Measurements from ENCODE around the gene STOML1. TPM values are rescaled to one million over a fixed set of nuclear protein-coding genes. Genes with fewer than 3 reads are reported as not detected.

Gene STOML1
- total and polyA plus RNA-seq, 8 donors: 5.2 to 13.2 (median 9.2) TPM

GRCh38 chr15:74028646-74029045, 36.6 kb upstream of the STOML1 start:
- 62% methylated on average over 3 of the region's 3 CpGs for WGBS, 2 donors
- Histone ChIP-seq H3K27ac (no peak overlapping the region), H3K9me3 (no peaks in the 10 kb centered on the region), H3K36me3 (peaks cover 0 to 21% (median 0%) of the 10 kb centered on the region in 3 donors), H3K4me3 (no peak overlapping the region), H3K4me1 (no peaks in the 10 kb centered on the region), H3K27me3 (no peaks in the 10 kb centered on the region)
- no peak for TF ChIP-seq CTCF (IDR thresholded peaks at IDR 0.05)
- DNase-seq: no peak
- no peak for ATAC-seq
- intact Hi-C loops (cut with DNase I): no loop called here
- no peak for FAIRE-seq

DNA sequence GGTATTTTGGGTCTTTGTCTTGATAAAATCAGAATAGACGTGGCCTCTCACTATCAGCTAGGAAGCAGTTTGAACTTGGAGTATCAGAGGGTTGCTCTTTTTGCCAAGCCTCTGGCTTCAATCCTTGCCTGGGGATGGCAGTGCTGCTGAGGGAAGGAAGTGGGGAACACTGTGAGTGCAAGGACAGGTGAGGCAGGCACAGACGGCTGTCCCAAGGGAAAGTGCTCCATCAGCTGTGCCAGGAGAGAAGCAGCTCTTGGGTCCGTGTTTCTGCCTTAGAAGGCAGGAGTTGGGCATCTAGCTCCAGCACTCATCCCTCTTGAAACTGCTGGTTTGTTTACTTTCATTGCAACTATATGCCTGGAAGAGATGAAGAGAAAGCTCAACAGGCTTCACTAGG, 35.6 kb upstream of the STOML1 start:
- FAIRE-seq: no peak
- Histone ChIP-seq H3K36me3 (peaks cover 0 to 30% (median 7%) of the 10 kb centered on the region in 3 donors), H3K4me3 (no peak overlapping the region), H3K27me3 (no peaks in the 10 kb centered on the region), H3K27ac (no peak overlapping the region), H3K9me3 (no peaks in the 10 kb centered on the region), H3K4me1 (no peaks in the 10 kb centered on the region)
- intact Hi-C loops (cut with DNase I): no loop called here
- ATAC-seq: no peak
- no peak for TF ChIP-seq CTCF (IDR thresholded peaks at IDR 0.05)
- WGBS, 2 donors: 69 to 82% methylated on average over 3 of the region's 3 CpGs
- DNase-seq: no peak

- no peak for TF ChIP-seq CTCF (IDR thresholded peaks at IDR 0.05)
- DNase-seq (no peak), ATAC-seq (no peak), FAIRE-seq (no peak)
- intact Hi-C loops (cut with DNase I): no loop called here
- Histone ChIP-seq H3K36me3 (peaks cover 0 to 31% (median 7%) of the 10 kb centered on the region in 3 donors), H3K4me3 (no peak overlapping the region), H3K9me3 (no peaks in the 10 kb centered on the region), H3K4me1 (no peaks in the 10 kb centered on the region), H3K27ac (no peak overlapping the region), H3K27me3 (no peaks in the 10 kb centered on the region)
- 79 to 80% methylated on average over 5 of the region's 5 CpGs for WGBS, 2 donors
These were observed 33.3 kb upstream of the STOML1 start for GRCh38 chr15:74025436-74025835.

DNA sequence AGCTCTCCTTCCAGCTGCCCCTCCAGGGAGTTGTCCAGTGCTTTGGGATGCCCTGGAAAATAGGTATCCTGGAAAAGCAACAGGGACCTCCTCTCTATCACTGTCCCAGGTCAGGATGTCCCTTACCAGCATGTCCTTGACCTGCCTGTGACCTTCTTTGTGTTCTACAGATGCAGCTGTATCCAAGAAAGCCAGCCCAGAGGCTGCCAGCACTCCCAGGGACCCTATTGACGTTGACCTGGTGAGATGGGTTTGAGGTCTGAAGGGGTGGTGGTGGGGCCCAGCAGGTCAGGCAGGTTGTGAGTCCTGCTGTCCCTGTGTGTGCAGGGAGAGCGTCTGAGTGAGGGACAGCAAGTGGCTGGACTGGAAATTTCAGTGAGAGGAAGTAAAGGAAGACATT, 32.6 kb upstream of the STOML1 start:
- intact Hi-C loops (cut with DNase I): no loop called here
- Histone ChIP-seq H3K9me3 (no peaks in the 10 kb centered on the region), H3K36me3 (peaks cover 0 to 31% (median 7%) of the 10 kb centered on the region in 3 donors), H3K4me1 (no peaks in the 10 kb centered on the region), H3K27ac (no peak overlapping the region), H3K4me3 (no peak overlapping the region), H3K27me3 (no peaks in the 10 kb centered on the region)
- DNase-seq (no peak), FAIRE-seq (no peak), ATAC-seq (no peak)
- WGBS, 2 donors: 45 to 56% methylated on average over 2 of the region's 2 CpGs
- no peak for TF ChIP-seq CTCF (IDR thresholded peaks at IDR 0.05)

- H3K27ac ChIP-seq: no peak overlapping the region
- FAIRE-seq (no peak), ATAC-seq (no peak), DNase-seq (peak in 1 of 6 donors; percentile 55)
- H3K9me3 ChIP-seq: no peaks in the 10 kb centered on the region
- TF ChIP-seq CTCF (IDR thresholded peaks at IDR 0.05): no peak
- intact Hi-C loops (cut with DNase I): no loop called here
- H3K4me3 ChIP-seq: no peak overlapping the region
- no peaks in the 10 kb centered on the region for H3K4me1 ChIP-seq
- H3K27me3 ChIP-seq: no peaks in the 10 kb centered on the region
- 94% methylated on average over 66 of the region's 66 CpGs for WGBS, 2 donors
- peaks cover 0 to 31% (median 7%) of the 10 kb centered on the region in 3 donors for H3K36me3 ChIP-seq
These were observed 30.8 kb upstream of the STOML1 start for GRCh38 chr15:74022706-74023470.

All from pancreas (tissue), 10 donors.